ENCODE results near the gene ZNF555. TPM values are rescaled to one million over a fixed set of nuclear protein-coding genes. Genes with fewer than 3 reads are reported as not detected.

ZNF555 gene
- total and polyA plus RNA-seq, 2 of the 13 experiments (the other 11 are each of a cell fraction or from before 2014, with no cell fraction given) = 5.0 to 8.0 TPM

DNA sequence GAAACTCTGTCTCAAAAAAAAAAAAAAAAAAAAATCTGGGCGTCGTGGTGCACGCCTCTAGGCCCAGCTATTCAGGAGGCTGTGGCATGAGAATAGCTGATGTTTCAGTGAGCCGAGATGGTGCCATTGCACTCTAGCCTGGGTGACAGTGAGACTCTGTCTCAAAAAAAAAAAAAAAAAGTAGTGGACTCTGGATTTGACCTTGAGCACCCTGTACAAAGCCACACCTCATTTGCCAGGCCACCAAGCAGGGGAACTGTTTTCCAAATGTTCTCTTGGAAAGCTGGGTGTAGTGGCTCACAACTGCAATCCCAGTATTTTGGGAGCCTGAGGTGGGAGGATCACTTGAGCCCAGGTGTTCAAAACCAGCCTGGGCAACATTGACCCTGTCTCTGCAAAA lies 3.8 kb upstream of the ZNF555 start (continued):
- TF ChIP-seq, protein P1, sequence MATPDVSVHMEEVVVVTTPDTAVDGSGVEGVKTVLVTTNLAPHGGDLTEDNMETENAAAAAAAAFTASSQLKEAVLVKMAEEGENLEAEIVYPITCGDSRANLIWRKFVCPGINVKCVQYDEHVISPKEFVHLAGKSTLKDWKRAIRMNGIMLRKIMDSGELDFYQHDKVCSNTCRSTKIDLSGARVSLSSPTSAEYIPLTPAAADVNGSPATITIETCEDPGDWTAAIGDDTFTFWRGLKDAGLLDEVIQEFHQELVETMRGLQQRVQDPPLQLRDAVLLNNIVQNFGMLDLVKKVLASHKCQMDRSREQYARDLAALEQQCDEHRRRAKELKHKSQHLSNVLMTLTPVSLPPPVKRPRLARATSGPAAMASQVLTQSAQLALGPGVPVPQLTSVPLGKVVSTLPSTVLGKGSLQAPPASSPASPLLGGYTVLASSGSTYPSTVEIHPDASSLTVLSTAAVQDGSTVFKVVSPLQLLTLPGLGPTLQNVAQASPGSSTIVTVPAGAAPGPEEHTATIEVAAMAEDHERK (CRISPR knock-in tag; IDR thresholded peaks at IDR 0.05; ENCODE audit: low read depth) = no peak
- TF ChIP-seq GATAD1 (CRISPR knock-in tag; IDR thresholded peaks at IDR 0.05) = no peak
- TF ChIP-seq TBX3 (IDR thresholded peaks at IDR 0.05; ENCODE audit: borderline replicate concordance) = no peak
- TF ChIP-seq ZNF605 (CRISPR knock-in tag; IDR thresholded peaks at IDR 0.05) = no peak
- TF ChIP-seq MED1 (CRISPR knock-in tag; IDR thresholded peaks at IDR 0.05) = peak; percentile 43
- TF ChIP-seq ZNF530 (CRISPR knock-in tag; IDR thresholded peaks at IDR 0.05; ENCODE audit: low read depth) = no peak
- TF ChIP-seq RXRB (CRISPR knock-in tag; IDR thresholded peaks at IDR 0.05; ENCODE audit: borderline replicate concordance) = peak; percentile 59; the same call in 1 of the 2 replicates
- no peak for TF ChIP-seq ARNT2 (CRISPR knock-in tag; IDR thresholded peaks at IDR 0.05; ENCODE audit: low read depth)
- TF ChIP-seq, protein P2, sequence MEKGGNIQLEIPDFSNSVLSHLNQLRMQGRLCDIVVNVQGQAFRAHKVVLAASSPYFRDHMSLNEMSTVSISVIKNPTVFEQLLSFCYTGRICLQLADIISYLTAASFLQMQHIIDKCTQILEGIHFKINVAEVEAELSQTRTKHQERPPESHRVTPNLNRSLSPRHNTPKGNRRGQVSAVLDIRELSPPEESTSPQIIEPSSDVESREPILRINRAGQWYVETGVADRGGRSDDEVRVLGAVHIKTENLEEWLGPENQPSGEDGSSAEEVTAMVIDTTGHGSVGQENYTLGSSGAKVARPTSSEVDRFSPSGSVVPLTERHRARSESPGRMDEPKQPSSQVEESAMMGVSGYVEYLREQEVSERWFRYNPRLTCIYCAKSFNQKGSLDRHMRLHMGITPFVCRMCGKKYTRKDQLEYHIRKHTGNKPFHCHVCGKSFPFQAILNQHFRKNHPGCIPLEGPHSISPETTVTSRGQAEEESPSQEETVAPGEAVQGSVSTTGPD (CRISPR knock-in tag; IDR thresholded peaks at IDR 0.05) = no peak
- TF ChIP-seq KLF12 (CRISPR knock-in tag; IDR thresholded peaks at IDR 0.05; ENCODE audit: borderline replicate concordance) = no peak; the same call in 1 of the 2 replicates
- peak; percentile 12; the same call in 1 of the 2 replicates for TF ChIP-seq FOXK1 (CRISPR knock-in tag; IDR thresholded peaks at IDR 0.05; ENCODE audit: borderline replicate concordance, low read depth)
- TF ChIP-seq HMGA1 (CRISPR knock-in tag; conservative IDR thresholded peaks at IDR 0.05) = no peak
- peak; percentile 58 for TF ChIP-seq SKI (IDR thresholded peaks at IDR 0.05; ENCODE audit: partially characterized antibody)
- TF ChIP-seq, protein P3, sequence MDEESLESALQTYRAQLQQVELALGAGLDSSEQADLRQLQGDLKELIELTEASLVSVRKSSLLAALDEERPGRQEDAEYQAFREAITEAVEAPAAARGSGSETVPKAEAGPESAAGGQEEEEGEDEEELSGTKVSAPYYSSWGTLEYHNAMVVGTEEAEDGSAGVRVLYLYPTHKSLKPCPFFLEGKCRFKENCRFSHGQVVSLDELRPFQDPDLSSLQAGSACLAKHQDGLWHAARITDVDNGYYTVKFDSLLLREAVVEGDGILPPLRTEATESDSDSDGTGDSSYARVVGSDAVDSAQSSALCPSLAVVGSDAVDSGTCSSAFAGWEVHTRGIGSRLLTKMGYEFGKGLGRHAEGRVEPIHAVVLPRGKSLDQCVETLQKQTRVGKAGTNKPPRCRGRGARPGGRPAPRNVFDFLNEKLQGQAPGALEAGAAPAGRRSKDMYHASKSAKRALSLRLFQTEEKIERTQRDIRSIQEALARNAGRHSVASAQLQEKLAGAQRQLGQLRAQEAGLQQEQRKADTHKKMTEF (CRISPR knock-in tag; IDR thresholded peaks at IDR 0.05) = no peak; the same call in 1 of the 2 replicates
- 0 out of 2 replicates have a peak, but pooled peaks have one; percentile 50 for TF ChIP-seq ZBTB7B (CRISPR knock-in tag; IDR thresholded peaks at IDR 0.05)
- no peak for TF ChIP-seq MZF1 (CRISPR knock-in tag; IDR thresholded peaks at IDR 0.05; ENCODE audit: borderline replicate concordance)
- no peak for TF ChIP-seq ZC3H4 (CRISPR knock-in tag; IDR thresholded peaks at IDR 0.05; ENCODE audit: borderline replicate concordance)
- 0 out of 2 replicates have a peak, but pooled peaks have one; percentile 74 for TF ChIP-seq HMGXB3 (CRISPR knock-in tag; IDR thresholded peaks at IDR 0.05; ENCODE audit: borderline replicate concordance)
- TF ChIP-seq ARNTL (CRISPR knock-in tag; IDR thresholded peaks at IDR 0.05) = no peak; the same call in 1 of the 2 replicates
- TF ChIP-seq ZBTB38 (CRISPR knock-in tag; IDR thresholded peaks at IDR 0.05) = no peak; the same call in 1 of the 2 replicates
- peak; percentile 18; the same call in 1 of the 2 replicates for TF ChIP-seq ZMYM2 (CRISPR knock-in tag; IDR thresholded peaks at IDR 0.05)
- no peak for TF ChIP-seq ISL2 (CRISPR knock-in tag; IDR thresholded peaks at IDR 0.05)
